ENCODE data around the gene CDH13.

CDH13 gene

GRCh38 chr16:83100679-83101078, 473.9 kb downstream of the CDH13 start:
- TF ChIP-seq EZH2 (optimal IDR thresholded peaks at IDR 0.05; ENCODE audit: low read depth, low read length) = no peak
- no peak for TF ChIP-seq CTCF (IDR thresholded peaks at IDR 0.05; ENCODE audit: low read length)
- TF ChIP-seq EZH2phosphoT487 (IDR thresholded peaks at IDR 0.05; ENCODE audit: low read length) = no peak
- no peak for DNase-seq
- Histone ChIP-seq H3K9me3 (replicated peaks; ENCODE audit: insufficient read depth, low read length) (no peaks in the 10 kb centered on the region), H3K27ac (ENCODE audit: low read length) (no peak overlapping the region), H3K4me1 (ENCODE audit: low read length) (no peaks in the 10 kb centered on the region), H3K79me2 (ENCODE audit: low read length) (no peaks in the 10 kb centered on the region), H3K9ac (ENCODE audit: low read length) (no peak overlapping the region), H3K27me3 (replicated peaks; ENCODE audit: insufficient read depth, low read length) (no peaks in the 10 kb centered on the region), H3K4me3 (ENCODE audit: low read length) (no peak overlapping the region), H4K20me1 (ENCODE audit: insufficient read depth, low read length) (no peaks in the 10 kb centered on the region), H3F3A (ENCODE audit: insufficient read depth, low read length) (no peaks in the 10 kb centered on the region), H3K9me2 (replicated peaks; ENCODE audit: insufficient read depth, low read length) (no peaks in the 10 kb centered on the region), H2AFZ (ENCODE audit: low read length) (no peak overlapping the region), H3K36me3 (replicated peaks; ENCODE audit: insufficient read depth, low read length) (no peaks in the 10 kb centered on the region), H3K4me2 (ENCODE audit: low read depth, low read length) (no peak overlapping the region)

GRCh38 chr16:83102336-83102735, 475.6 kb downstream of the CDH13 start:
- TF ChIP-seq EZH2 (optimal IDR thresholded peaks at IDR 0.05; ENCODE audit: low read depth, low read length) = no peak
- no peak for TF ChIP-seq CTCF (IDR thresholded peaks at IDR 0.05; ENCODE audit: low read length)
- TF ChIP-seq EZH2phosphoT487 (IDR thresholded peaks at IDR 0.05; ENCODE audit: low read length) = no peak
- H3K9me2 ChIP-seq (replicated peaks; ENCODE audit: insufficient read depth, low read length) = no peaks in the 10 kb centered on the region
- H4K20me1 ChIP-seq (ENCODE audit: insufficient read depth, low read length) = no peaks in the 10 kb centered on the region
- no peak overlapping the region for H3K4me3 ChIP-seq (ENCODE audit: low read length)
- no peaks in the 10 kb centered on the region for H3F3A ChIP-seq (ENCODE audit: insufficient read depth, low read length)
- no peak for DNase-seq
- H3K27ac ChIP-seq (ENCODE audit: low read length) = no peak overlapping the region
- H3K27me3 ChIP-seq (replicated peaks; ENCODE audit: insufficient read depth, low read length) = no peaks in the 10 kb centered on the region
- H3K9me3 ChIP-seq (replicated peaks; ENCODE audit: insufficient read depth, low read length) = no peaks in the 10 kb centered on the region
- no peak overlapping the region for H2AFZ ChIP-seq (ENCODE audit: low read length)
- H3K4me2 ChIP-seq (ENCODE audit: low read depth, low read length) = no peak overlapping the region
- no peak overlapping the region for H3K9ac ChIP-seq (ENCODE audit: low read length)
- no peaks in the 10 kb centered on the region for H3K36me3 ChIP-seq (replicated peaks; ENCODE audit: insufficient read depth, low read length)
- no peaks in the 10 kb centered on the region for H3K4me1 ChIP-seq (ENCODE audit: low read length)
- H3K79me2 ChIP-seq (ENCODE audit: low read length) = no peaks in the 10 kb centered on the region

GRCh38 chr16:83105279-83106077, 478.7 kb downstream of the CDH13 start:
- Histone ChIP-seq H4K20me1 (ENCODE audit: insufficient read depth, low read length) (no peaks in the 10 kb centered on the region), H3K9me3 (replicated peaks; ENCODE audit: insufficient read depth, low read length) (no peaks in the 10 kb centered on the region), H3K36me3 (replicated peaks; ENCODE audit: insufficient read depth, low read length) (no peaks in the 10 kb centered on the region), H3K4me1 (ENCODE audit: low read length) (no peaks in the 10 kb centered on the region), H3F3A (ENCODE audit: insufficient read depth, low read length) (no peaks in the 10 kb centered on the region), H3K4me3 (ENCODE audit: low read length) (no peak overlapping the region), H3K9me2 (replicated peaks; ENCODE audit: insufficient read depth, low read length) (no peaks in the 10 kb centered on the region), H2AFZ (ENCODE audit: low read length) (no peak overlapping the region), H3K79me2 (ENCODE audit: low read length) (no peaks in the 10 kb centered on the region), H3K9ac (ENCODE audit: low read length) (no peak overlapping the region), H3K4me2 (ENCODE audit: low read depth, low read length) (no peak overlapping the region), H3K27me3 (replicated peaks; ENCODE audit: insufficient read depth, low read length) (no peaks in the 10 kb centered on the region), H3K27ac (ENCODE audit: low read length) (no peak overlapping the region)
- no peak for DNase-seq
- TF ChIP-seq EZH2phosphoT487 (IDR thresholded peaks at IDR 0.05; ENCODE audit: low read length) (no peak), CTCF (IDR thresholded peaks at IDR 0.05; ENCODE audit: low read length) (no peak), EZH2 (optimal IDR thresholded peaks at IDR 0.05; ENCODE audit: low read depth, low read length) (no peak)
